ACHN (cell line): ENCODE results near the gene MROH7.
A peak's percentile ranks its signal among the peaks of the same experiment; 100 is the strongest.

ENCODE experiments used
- DNase-seq: peaks from one replicate; pipeline ENCODE4 v3.0.0-alpha.2; 2015
- in situ Hi-C: cut with HindIII; loops from 2 replicates; pipeline ENCODE4 v1.10.0; 2017; ENCODE audit warnings: low sequenced_read_pairs, low pct_ligation_motif_present, low pct_unique_long_range_greater_than_20kb

Gene MROH7

GRCh38 chr1:54711536-54711935 is 70.0 kb downstream of the MROH7 start:
- in situ Hi-C loops: no loop called here
- no peak for DNase-seq

- in situ Hi-C loops: no loop called here
- no peak for DNase-seq
Observed at GRCh38 chr1:54714881-54715492, 73.4 kb downstream of the MROH7 start.

DNA sequence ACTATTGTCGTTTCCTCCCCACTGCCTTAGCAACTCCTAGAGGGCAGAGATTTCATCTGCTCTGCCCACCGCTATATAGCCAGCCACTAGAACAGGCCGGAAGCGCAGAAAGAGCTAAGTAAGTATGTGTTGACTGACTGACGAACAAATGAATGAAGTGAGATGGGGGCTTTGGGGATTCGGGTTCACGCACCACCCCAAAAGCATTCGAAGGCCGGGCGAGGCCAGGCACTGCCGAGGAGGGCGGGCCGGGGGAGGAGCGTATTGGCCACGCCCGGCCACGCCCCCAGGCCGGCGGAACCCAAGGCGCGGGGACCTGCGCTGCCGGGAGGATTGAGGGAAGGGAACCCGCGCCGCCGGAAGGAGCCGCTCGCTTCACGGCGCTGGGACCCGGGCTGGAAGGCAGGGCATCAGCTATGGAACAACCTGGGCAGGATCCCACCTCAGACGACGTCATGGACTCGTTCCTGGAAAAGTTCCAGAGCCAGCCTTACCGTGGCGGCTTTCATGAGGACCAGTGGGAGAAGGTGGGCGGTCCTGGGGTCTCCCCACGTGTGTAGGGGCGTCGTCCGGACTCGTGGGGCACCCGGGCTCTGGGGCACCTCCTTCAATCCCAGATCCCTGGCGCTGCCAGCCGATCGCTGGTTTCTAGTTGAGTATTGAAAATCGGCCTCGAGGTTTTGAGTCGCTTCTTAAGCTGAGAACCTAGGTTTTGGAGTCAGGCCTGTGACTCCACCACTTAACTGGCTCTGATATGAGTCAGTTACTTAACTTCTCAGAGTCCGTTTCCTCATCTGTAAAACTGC is 74.1 kb downstream of the MROH7 start, which contains the start of gene TTC4:
Gene TTC4 (plus strand): TSS at position 369 of the 806 bp plus-strand sequence. CDS start 48 bp downstream, at position 417.
- in situ Hi-C loops: no loop called here
- peak; percentile 82 for DNase-seq

DNA sequence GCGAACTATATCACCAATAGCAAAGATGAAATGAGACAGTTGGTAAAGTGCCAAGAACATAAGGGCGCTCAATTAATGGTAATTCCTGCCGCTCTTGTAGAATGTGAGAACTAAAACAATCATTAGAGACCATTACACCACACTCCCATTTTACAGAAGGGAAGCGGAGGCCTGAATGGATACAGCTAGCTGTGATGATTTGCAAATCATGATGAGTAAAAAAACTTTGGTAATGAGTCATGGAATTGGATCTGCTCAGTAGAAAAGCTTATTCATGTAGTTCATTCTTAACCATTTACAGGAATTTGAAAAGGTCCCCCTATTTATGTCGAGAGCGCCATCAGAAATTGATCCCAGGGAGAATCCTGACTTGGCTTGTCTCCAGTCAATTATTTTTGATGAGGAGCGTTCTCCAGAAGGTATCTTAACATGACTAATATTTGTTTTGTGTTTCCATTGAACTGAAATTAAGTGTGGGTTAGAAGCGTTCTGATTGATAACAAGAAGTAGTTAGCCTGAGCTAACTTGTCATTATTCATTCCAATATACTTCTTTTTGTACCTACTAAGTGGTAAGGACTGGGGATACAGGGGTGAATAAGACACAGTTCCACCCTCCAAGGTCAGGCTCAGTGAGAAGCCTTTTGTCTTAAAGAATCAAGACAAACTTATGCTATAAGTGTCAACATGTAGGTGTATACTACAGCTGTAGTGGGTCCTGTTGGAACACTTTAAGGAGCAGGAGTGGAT is 74.9 kb downstream of the MROH7 start:
- DNase-seq: peak; percentile 54
- in situ Hi-C loops: no loop called here

GRCh38 chr1:54721719-54722118 is 80.1 kb downstream of the MROH7 start:
- in situ Hi-C loops: no loop called here
- no peak for DNase-seq

- in situ Hi-C loops: no loop called here
- peak; percentile 8 for DNase-seq
Observed at GRCh38 chr1:54723985-54724384, 82.4 kb downstream of the MROH7 start.

- DNase-seq: no peak
- in situ Hi-C loops: no loop called here
Observed at GRCh38 chr1:54724771-54725170, 83.2 kb downstream of the MROH7 start.

DNA sequence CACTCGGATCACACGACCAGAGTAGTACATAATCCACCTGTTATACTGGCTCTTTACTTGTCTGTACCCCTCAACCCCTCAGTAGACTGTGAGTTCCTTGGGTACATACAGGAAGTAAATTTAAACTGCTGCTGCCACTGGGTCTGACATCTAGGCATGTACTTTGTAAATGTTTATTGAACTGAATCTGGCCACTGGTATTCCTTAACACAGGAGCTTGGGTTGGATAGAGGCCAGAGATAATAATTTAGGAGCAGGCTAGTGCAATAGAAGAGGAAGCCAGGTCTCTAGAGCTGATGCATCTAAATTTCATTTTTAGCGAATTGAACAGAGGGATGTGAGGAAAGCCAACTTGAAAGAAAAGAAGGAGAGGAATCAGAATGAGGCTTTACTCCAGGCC is 86.4 kb downstream of the MROH7 start:
- in situ Hi-C loops: no loop called here
- DNase-seq: no peak

DNA sequence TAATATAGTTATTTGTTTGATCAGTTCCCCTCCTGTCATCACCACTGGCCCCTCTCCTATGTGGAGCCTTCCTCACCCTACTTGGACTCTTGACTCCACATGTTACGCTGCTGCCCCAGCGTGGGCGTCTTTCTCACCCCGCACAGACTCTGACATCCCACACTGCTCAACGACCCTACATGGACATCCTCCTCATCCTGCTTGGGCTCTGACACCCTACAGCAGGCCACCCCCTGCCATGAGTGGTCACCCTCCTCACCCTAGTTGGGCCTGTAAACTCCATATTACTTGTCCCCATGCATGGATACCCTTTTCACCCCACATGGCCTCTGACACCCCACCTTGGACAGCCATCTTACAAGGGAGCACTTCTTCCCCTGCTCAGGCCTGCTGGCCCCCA is 95.1 kb downstream of the MROH7 start:
- in situ Hi-C loops: no loop called here
- DNase-seq: no peak

GRCh38 chr1:54738244-54738643 is 96.7 kb downstream of the MROH7 start:
- no peak for DNase-seq
- in situ Hi-C loops: no loop called here

DNA sequence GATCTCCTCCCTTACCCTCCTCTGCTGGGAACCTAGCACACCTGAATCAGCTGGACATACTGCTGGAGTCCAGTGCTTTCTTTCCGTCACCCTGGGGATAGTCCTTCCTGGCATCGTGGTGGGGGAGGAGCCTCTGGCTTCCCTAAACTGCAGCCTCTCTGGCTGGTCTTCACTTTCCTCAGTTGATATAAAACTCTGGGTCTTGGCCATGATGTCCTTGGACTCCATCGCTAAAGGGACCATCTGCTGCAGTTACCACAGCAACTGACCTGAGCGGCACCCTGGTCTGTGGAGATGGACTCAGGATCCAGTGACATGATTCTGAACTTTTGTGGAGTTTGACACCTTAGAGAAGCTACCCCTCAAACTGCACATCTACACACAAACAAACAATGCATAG is 99.9 kb downstream of the MROH7 start:
- in situ Hi-C loops: no loop called here
- no peak for DNase-seq

GRCh38 chr1:54742282-54742681 is 100.7 kb downstream of the MROH7 start:
- in situ Hi-C loops: no loop called here
- no peak for DNase-seq

DNA sequence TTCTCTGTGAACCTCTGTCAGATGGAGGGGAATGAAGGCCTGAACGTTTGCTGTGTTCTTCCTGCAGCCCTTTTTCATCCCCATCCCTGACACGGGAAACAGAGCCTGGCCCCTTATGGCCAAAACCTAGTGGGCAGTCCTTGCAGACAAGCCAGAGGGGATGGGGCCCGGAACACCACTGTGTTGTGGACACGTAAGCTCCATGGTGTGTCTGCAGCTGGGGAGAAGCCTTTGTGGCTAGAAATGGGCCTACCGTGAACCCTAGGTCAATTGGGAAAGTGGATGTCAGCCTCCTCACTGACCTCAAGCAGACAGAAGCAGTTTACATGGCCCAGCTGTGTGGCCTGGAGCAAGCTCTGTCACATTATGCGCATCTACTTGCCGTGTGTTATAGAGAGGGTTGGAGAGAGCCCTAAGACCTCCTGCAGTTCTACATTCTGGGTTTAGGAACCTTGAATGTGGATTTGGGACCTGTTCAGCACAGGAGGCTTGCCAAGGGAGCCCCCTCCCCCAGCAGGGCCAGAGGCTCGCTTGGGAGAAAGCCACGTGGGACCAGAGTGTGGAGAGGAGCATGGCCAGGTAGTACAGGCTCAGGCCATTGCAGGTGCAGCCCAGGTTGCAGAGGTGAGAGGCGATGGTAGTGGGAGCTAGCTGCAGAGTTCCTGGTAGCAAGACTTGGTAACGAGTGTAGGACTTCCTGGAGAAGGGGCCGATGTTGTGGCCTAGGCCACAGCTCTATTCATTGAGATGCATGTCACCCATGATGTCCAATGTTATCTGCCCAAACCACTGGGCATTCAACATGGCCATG is 102.0 kb downstream of the MROH7 start:
- DNase-seq: no peak
- in situ Hi-C loops: no loop called here

DNA sequence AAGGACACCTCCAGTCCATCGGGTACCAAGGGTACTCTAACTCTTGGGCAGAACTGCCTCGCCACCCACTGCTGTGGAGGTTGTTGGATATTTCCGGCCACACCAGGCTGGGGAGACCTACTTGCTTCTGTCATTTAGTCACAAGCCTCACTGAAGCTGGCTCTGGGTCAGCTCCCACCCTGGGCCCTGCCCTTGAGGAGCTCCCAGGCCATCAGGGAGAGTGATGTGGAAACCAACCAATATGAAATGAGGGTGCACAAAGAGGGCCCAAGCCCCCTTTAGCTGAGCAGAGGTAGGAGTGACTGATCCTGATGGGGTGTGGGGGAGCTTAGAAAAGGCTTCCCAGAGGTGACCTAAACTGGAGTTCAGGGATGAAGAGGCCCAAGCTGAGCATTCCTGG is 103.1 kb downstream of the MROH7 start:
- in situ Hi-C loops: no loop called here

GRCh38 chr1:54745274-54745673 is 103.7 kb downstream of the MROH7 start:
- in situ Hi-C loops: no loop called here
- DNase-seq: no peak

More for the DNA sequence above, 103.1 kb downstream of the MROH7 start:
- DNase-seq: no peak

- no peak for DNase-seq
- in situ Hi-C loops: no loop called here
Observed at GRCh38 chr1:54745864-54746263, 104.3 kb downstream of the MROH7 start.

DNA sequence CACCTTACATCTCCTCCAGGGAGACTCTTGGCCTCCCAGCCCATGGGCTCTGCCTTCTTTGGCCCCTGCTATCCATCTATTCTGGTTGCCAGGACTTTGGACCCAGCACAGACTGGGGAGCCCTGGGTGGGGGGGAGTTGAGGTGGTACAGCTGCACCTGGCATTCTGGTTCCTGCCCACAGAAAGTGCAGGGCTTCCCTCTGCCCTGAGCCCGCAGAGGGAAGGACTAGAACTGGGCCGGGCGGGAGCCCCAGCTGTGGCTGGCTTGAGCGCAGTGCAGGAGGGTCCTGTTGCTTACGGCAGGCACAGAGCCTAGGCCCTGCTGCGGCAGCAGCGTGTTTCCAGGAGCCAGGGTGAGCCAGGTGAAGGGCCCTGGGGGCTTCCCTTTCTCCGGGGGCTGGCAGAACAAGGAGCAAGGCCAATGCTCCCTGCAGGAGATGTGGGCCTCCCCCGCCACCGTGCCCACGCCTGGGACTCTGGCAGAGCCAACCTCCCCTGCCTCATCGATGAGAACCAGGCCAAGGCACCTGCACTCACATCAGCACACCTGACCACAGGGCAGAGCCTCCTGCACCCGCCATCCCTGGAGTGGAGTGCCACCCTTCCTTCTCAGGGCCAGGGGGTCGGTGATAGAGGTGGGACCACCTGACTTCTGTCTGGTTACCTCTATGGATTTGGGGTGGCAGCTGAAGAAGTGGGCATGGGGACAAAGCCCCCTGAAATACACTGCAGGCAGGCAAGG is 106.7 kb downstream of the MROH7 start:
- in situ Hi-C loops: no loop called here
- no peak for DNase-seq

GRCh38 chr1:54750596-54750995 is 109.0 kb downstream of the MROH7 start:
- in situ Hi-C loops: no loop called here
- no peak for DNase-seq
